Measurements from ENCODE around the gene SMC1B.
A peak's percentile ranks its signal among the peaks of the same experiment; 100 is the strongest.

Gene SMC1B

GRCh38 chr22:45413368-45414211, at the start of gene SMC1B, which contains the start of gene RIBC2:
TSS of gene SMC1B (minus strand) at chr22:45413599. CDS start at chr22:45413567, 32 bp downstream.
TSS of gene RIBC2 (plus strand) at chr22:45413693. CDS start at chr22:45413887, 194 bp downstream.
- Mint-ChIP-seq H3K27me3 (peaks cover 12 to 20% of the 10 kb centered on the region in 2 donors), H3K36me3 (peaks cover 0 to 3% of the 10 kb centered on the region in 2 donors), H3K4me3 (peak within 1 kb of the TSS; percentile 67 to 87), H3K27ac (peak within 1 kb of the TSS; percentile 88), H3K4me1 (peaks cover 3 to 6% of the 10 kb centered on the region in 2 donors), H3K9me3 (peaks cover 0 to 2% of the 10 kb centered on the region in 2 donors)
- ATAC-seq (replicated peaks) (peak; percentile 92 to 94), DNase-seq (peak; percentile 69)

- Mint-ChIP-seq H3K36me3 (no peaks in the 10 kb centered on the region), H3K27ac (no peak overlapping the region), H3K9me3 (peaks cover 3 to 6% of the 10 kb centered on the region in 2 donors), H3K27me3 (peaks cover 9 to 18% of the 10 kb centered on the region in 2 donors), H3K4me3 (no peak overlapping the region), H3K4me1 (no peaks in the 10 kb centered on the region)
- peak in 1 of 2 donors; percentile 57 for ATAC-seq (replicated peaks)
- no peak for DNase-seq
Observed at GRCh38 chr22:45462034-45462655, 48.7 kb upstream of the SMC1B start.

GRCh38 chr22:45460288-45461109, 47.1 kb upstream of the SMC1B start:
- no peak overlapping the region for H3K4me3 Mint-ChIP-seq
- DNase-seq = no peak
- no peaks in the 10 kb centered on the region for H3K36me3 Mint-ChIP-seq

GRCh38 chr22:45459235-45459634, 45.8 kb upstream of the SMC1B start:
- no peak overlapping the region for H3K27ac Mint-ChIP-seq
- DNase-seq = no peak
- H3K4me3 Mint-ChIP-seq = no peak overlapping the region
- H3K36me3 Mint-ChIP-seq = no peaks in the 10 kb centered on the region
- no peak for ATAC-seq (replicated peaks)
- peaks cover 12 to 14% of the 10 kb centered on the region in 2 donors for H3K27me3 Mint-ChIP-seq
- no peaks in the 10 kb centered on the region for H3K4me1 Mint-ChIP-seq
- H3K9me3 Mint-ChIP-seq = peaks cover 0 to 3% of the 10 kb centered on the region in 2 donors

More at GRCh38 chr22:45460288-45461109, 47.1 kb upstream of the SMC1B start:
- no peak overlapping the region for H3K27ac Mint-ChIP-seq
- ATAC-seq (replicated peaks) = no peak
- no peaks in the 10 kb centered on the region for H3K4me1 Mint-ChIP-seq
- H3K9me3 Mint-ChIP-seq = peaks cover 0 to 6% of the 10 kb centered on the region in 2 donors
- H3K27me3 Mint-ChIP-seq = peaks cover 13 to 15% of the 10 kb centered on the region in 2 donors

- no peaks in the 10 kb centered on the region for H3K4me1 Mint-ChIP-seq
- H3K27ac Mint-ChIP-seq = no peak overlapping the region
- H3K9me3 Mint-ChIP-seq = no peaks in the 10 kb centered on the region
- ATAC-seq (replicated peaks) (no peak), DNase-seq (no peak)
- no peaks in the 10 kb centered on the region for H3K36me3 Mint-ChIP-seq
- H3K27me3 Mint-ChIP-seq = peaks cover 11% of the 10 kb centered on the region in 2 donors
- no peak overlapping the region for H3K4me3 Mint-ChIP-seq
Observed at GRCh38 chr22:45458532-45458931, 45.1 kb upstream of the SMC1B start.

GRCh38 chr22:45456811-45457210, 43.4 kb upstream of the SMC1B start:
- H3K27me3 Mint-ChIP-seq = peaks cover 18% of the 10 kb centered on the region in 2 donors
- H3K27ac Mint-ChIP-seq = no peak overlapping the region
- no peak for ATAC-seq (replicated peaks)

GRCh38 chr22:45455621-45456020, 42.2 kb upstream of the SMC1B start:
- Mint-ChIP-seq H3K4me1 (no peaks in the 10 kb centered on the region), H3K36me3 (no peaks in the 10 kb centered on the region), H3K4me3 (no peak overlapping the region), H3K9me3 (no peaks in the 10 kb centered on the region), H3K27ac (no peak overlapping the region), H3K27me3 (peaks cover 20 to 27% of the 10 kb centered on the region in 2 donors)
- DNase-seq (no peak), ATAC-seq (replicated peaks) (no peak)

More at GRCh38 chr22:45456811-45457210, 43.4 kb upstream of the SMC1B start:
- Mint-ChIP-seq H3K4me3 (no peak overlapping the region), H3K4me1 (no peaks in the 10 kb centered on the region), H3K36me3 (no peaks in the 10 kb centered on the region), H3K9me3 (no peaks in the 10 kb centered on the region)
- DNase-seq = no peak

GRCh38 chr22:45455212-45455611, 41.8 kb upstream of the SMC1B start:
- H3K4me3 Mint-ChIP-seq = no peak overlapping the region
- H3K27ac Mint-ChIP-seq = no peak overlapping the region
- H3K9me3 Mint-ChIP-seq = no peaks in the 10 kb centered on the region
- no peaks in the 10 kb centered on the region for H3K4me1 Mint-ChIP-seq
- H3K27me3 Mint-ChIP-seq = peaks cover 20 to 31% of the 10 kb centered on the region in 2 donors
- no peak for DNase-seq
- no peaks in the 10 kb centered on the region for H3K36me3 Mint-ChIP-seq
- no peak for ATAC-seq (replicated peaks)

GRCh38 chr22:45454275-45454674, 40.9 kb upstream of the SMC1B start:
- no peak for DNase-seq
- no peaks in the 10 kb centered on the region for H3K4me1 Mint-ChIP-seq
- H3K36me3 Mint-ChIP-seq = no peaks in the 10 kb centered on the region
- peaks cover 20 to 31% of the 10 kb centered on the region in 2 donors for H3K27me3 Mint-ChIP-seq
- no peaks in the 10 kb centered on the region for H3K9me3 Mint-ChIP-seq
- ATAC-seq (replicated peaks) = no peak
- no peak overlapping the region for H3K4me3 Mint-ChIP-seq
- no peak overlapping the region for H3K27ac Mint-ChIP-seq

- no peak for DNase-seq
- Mint-ChIP-seq H3K9me3 (no peaks in the 10 kb centered on the region), H3K36me3 (no peaks in the 10 kb centered on the region), H3K4me1 (no peaks in the 10 kb centered on the region), H3K4me3 (no peak overlapping the region), H3K27me3 (peaks cover 20 to 31% of the 10 kb centered on the region in 2 donors), H3K27ac (no peak overlapping the region)
- no peak for ATAC-seq (replicated peaks)
Observed at GRCh38 chr22:45453764-45454163, 40.4 kb upstream of the SMC1B start.

- no peak for DNase-seq
- H3K27me3 Mint-ChIP-seq = peaks cover 20 to 31% of the 10 kb centered on the region in 2 donors
- H3K4me3 Mint-ChIP-seq = no peak overlapping the region
- H3K4me1 Mint-ChIP-seq = no peaks in the 10 kb centered on the region
- no peaks in the 10 kb centered on the region for H3K36me3 Mint-ChIP-seq
- no peaks in the 10 kb centered on the region for H3K9me3 Mint-ChIP-seq
- ATAC-seq (replicated peaks) = no peak
- H3K27ac Mint-ChIP-seq = no peak overlapping the region
Observed at GRCh38 chr22:45452565-45453379, 39.4 kb upstream of the SMC1B start.

GRCh38 chr22:45451972-45452371, 38.6 kb upstream of the SMC1B start:
- no peak overlapping the region for H3K27ac Mint-ChIP-seq
- H3K4me3 Mint-ChIP-seq = no peak overlapping the region
- no peaks in the 10 kb centered on the region for H3K4me1 Mint-ChIP-seq
- peaks cover 17 to 27% of the 10 kb centered on the region in 2 donors for H3K27me3 Mint-ChIP-seq
- DNase-seq = no peak
- no peaks in the 10 kb centered on the region for H3K36me3 Mint-ChIP-seq
- no peaks in the 10 kb centered on the region for H3K9me3 Mint-ChIP-seq
- ATAC-seq (replicated peaks) = no peak

GRCh38 chr22:45450921-45451651, 37.7 kb upstream of the SMC1B start:
- DNase-seq = no peak
- ATAC-seq (replicated peaks) = no peak
- no peaks in the 10 kb centered on the region for H3K9me3 Mint-ChIP-seq
- no peak overlapping the region for H3K4me3 Mint-ChIP-seq
- H3K4me1 Mint-ChIP-seq = no peaks in the 10 kb centered on the region
- H3K36me3 Mint-ChIP-seq = no peaks in the 10 kb centered on the region
- H3K27me3 Mint-ChIP-seq = peaks cover 15 to 25% of the 10 kb centered on the region in 2 donors
- no peak overlapping the region for H3K27ac Mint-ChIP-seq

All from stimulated activated naive B cell treated with anti-CD40 and anti-IgM and Interleukin-4, amounts not matched to agents 10 μg/mL and 1 μg/mL and 100 μg/mL, for 72 hours (primary cell).